Measurements from ENCODE around the gene TNRC6B. TPM values are rescaled to one million over a fixed set of nuclear protein-coding genes. Genes with fewer than 3 reads are reported as not detected.

TNRC6B gene
- polyA plus RNA-seq, 3 donors: 7.2 to 16.5 (median 11.8) TPM

- TF ChIP-seq CTCF (IDR thresholded peaks at IDR 0.05): no peak
- Histone ChIP-seq H3K4me3 (replicated peaks in 1 of 3; ENCODE audit: low read depth in 2 of 3, low read length in 3 of 3) (no peak overlapping the region), H3K4me1 (ENCODE audit: control insufficient read depth in 1 of 2, insufficient read depth in 2 of 2, low read length in 2 of 2) (peaks cover 35 to 41% of the 10 kb centered on the region in 2 donors), H3K9ac (ENCODE audit: insufficient read depth, low read length, poor library complexity, severe bottlenecking) (no peak overlapping the region), H2AFZ (ENCODE audit: insufficient read depth, low read depth, low read length, poor library complexity, severe bottlenecking) (no peak overlapping the region), H3K27me3 (ENCODE audit: control insufficient read depth in 2 of 2, insufficient read depth in 2 of 2, low read length in 2 of 2) (no peaks in the 10 kb centered on the region), H3K79me2 (ENCODE audit: insufficient read depth, low read length) (peaks cover 71% of the 10 kb centered on the region), H3K9me3 (replicated peaks in 1 of 2; ENCODE audit: control insufficient read depth in 1 of 2, insufficient read depth in 1 of 2, low read length in 2 of 2) (no peaks in the 10 kb centered on the region), H3K4me2 (replicated peaks; ENCODE audit: extremely low read depth, low read length, poor library complexity, severe bottlenecking) (no peak overlapping the region), H3K36me3 (replicated peaks in 1 of 2; ENCODE audit: control insufficient read depth in 1 of 2, insufficient read depth in 2 of 2, low read length in 2 of 2) (no peaks in the 10 kb centered on the region), H4K20me1 (ENCODE audit: insufficient read depth, low read length) (peaks cover 60% of the 10 kb centered on the region), H3K27ac (ENCODE audit: low read depth in 1 of 2, low read length in 2 of 2) (no peak overlapping the region)
- intact Hi-C loops (cut with micrococcal nuclease): no loop called here
- H3K27ac Mint-ChIP-seq: no peak overlapping the region
- peaks cover 0 to 2% (median 0%) of the 10 kb centered on the region in 7 donors for H3K9me3 Mint-ChIP-seq
- H3K4me1 Mint-ChIP-seq: peaks cover 44% of the 10 kb centered on the region
- WGBS (ENCODE audit: insufficient coverage): no CpG with 5 or more reads among the region's 3 CpGs
- H3K27me3 Mint-ChIP-seq (ENCODE audit: low read depth in 3 of 3): no peaks in the 10 kb centered on the region
- H3K4me3 Mint-ChIP-seq: no peak overlapping the region
- peaks cover 4 to 7% of the 10 kb centered on the region in 2 donors for H3K36me3 Mint-ChIP-seq
- DNase-seq: no peak
Measured at GRCh38 chr22:40381461-40381860, 203.7 kb downstream of the TNRC6B start.

- Mint-ChIP-seq H3K4me3 (no peak overlapping the region), H3K27ac (peak overlapping the region in 3 of 7 donors; percentile 12 to 74 (median 28)), H3K36me3 (peaks cover 17 to 21% of the 10 kb centered on the region in 2 donors), H3K27me3 (ENCODE audit: low read depth in 3 of 3) (no peaks in the 10 kb centered on the region), H3K9me3 (peaks cover 0 to 2% (median 0%) of the 10 kb centered on the region in 7 donors), H3K4me1 (peaks cover 35% of the 10 kb centered on the region)
- no peak overlapping the region for H2AFZ ChIP-seq (ENCODE audit: insufficient read depth, low read depth, low read length, poor library complexity, severe bottlenecking)
- H3K4me2 ChIP-seq (replicated peaks; ENCODE audit: extremely low read depth, low read length, poor library complexity, severe bottlenecking): no peak overlapping the region
- H3K27ac ChIP-seq (ENCODE audit: low read depth in 1 of 2, low read length in 2 of 2): peak overlapping the region in 1 of 2 donors; percentile 24
- DNase-seq: peak in 2 of 3 donors; percentile 12 to 51
- H3K9ac ChIP-seq (ENCODE audit: insufficient read depth, low read length, poor library complexity, severe bottlenecking): no peak overlapping the region
- peaks cover 57% of the 10 kb centered on the region for H3K79me2 ChIP-seq (ENCODE audit: insufficient read depth, low read length)
- TF ChIP-seq CTCF (IDR thresholded peaks at IDR 0.05): no peak
- H4K20me1 ChIP-seq (ENCODE audit: insufficient read depth, low read length): peaks cover 66% of the 10 kb centered on the region
- WGBS (ENCODE audit: insufficient coverage): no CpG with 5 or more reads among the region's 3 CpGs
- H3K36me3 ChIP-seq (replicated peaks in 1 of 2; ENCODE audit: control insufficient read depth in 1 of 2, insufficient read depth in 2 of 2, low read length in 2 of 2): no peaks in the 10 kb centered on the region
- H3K4me3 ChIP-seq (replicated peaks in 1 of 3; ENCODE audit: low read depth in 2 of 3, low read length in 3 of 3): no peak overlapping the region
- no peaks in the 10 kb centered on the region for H3K27me3 ChIP-seq (ENCODE audit: control insufficient read depth in 2 of 2, insufficient read depth in 2 of 2, low read length in 2 of 2)
- peaks cover 24 to 31% of the 10 kb centered on the region in 2 donors for H3K4me1 ChIP-seq (ENCODE audit: control insufficient read depth in 1 of 2, insufficient read depth in 2 of 2, low read length in 2 of 2)
- intact Hi-C loops (cut with micrococcal nuclease): no loop called here
- no peaks in the 10 kb centered on the region for H3K9me3 ChIP-seq (replicated peaks in 1 of 2; ENCODE audit: control insufficient read depth in 1 of 2, insufficient read depth in 1 of 2, low read length in 2 of 2)
Measured at GRCh38 chr22:40383905-40384304, 206.2 kb downstream of the TNRC6B start.
